BE2C (cell line): Measurements from ENCODE around the gene SAMD10.

ENCODE experiments used
- DNase-seq: peaks from one replicate; pipeline ENCODE4 v3.0.0-alpha.2; 2020
- H3K27me3 ChIP-seq: fragments of 250-450 bp; sonication (Bioruptor Pico); 2 replicates; pipeline ENCODE4 v1.5.1; 2020; ENCODE audit warnings: mild to moderate bottlenecking
- H3K36me3 ChIP-seq: fragments of 250-450 bp; sonication (Bioruptor Pico); 2 replicates; pipeline ENCODE4 v1.5.1; 2020; ENCODE audit warnings: mild to moderate bottlenecking
- H3K4me1 ChIP-seq: fragments of 250-450 bp; sonication (Bioruptor Pico); 2 replicates; pipeline ENCODE4 v1.5.1; 2020
- H3K4me3 ChIP-seq: 2 replicates; pipeline ENCODE4 v1.5.1; 2011; ENCODE audit warnings: low read depth, low read length
- H3K9me3 ChIP-seq: fragments of 250-450 bp; sonication (Bioruptor Pico); 2 replicates; pipeline ENCODE4 v1.5.1; 2020
- TF ChIP-seq, protein P1 (sequence below): IDR thresholded peaks from 2 replicates; pipeline ENCODE4 v1.5.1; 2012; ENCODE audit warnings: mild to moderate bottlenecking, low read depth, low read length

The SAMD10 gene

GRCh38 chr20:63956664-63957003 lies 22.8 kb downstream of the SAMD10 start:
- H3K36me3 ChIP-seq = peaks cover 14% of the 10 kb centered on the region
- no peaks in the 10 kb centered on the region for H3K9me3 ChIP-seq
- no peaks in the 10 kb centered on the region for H3K27me3 ChIP-seq
- H3K4me1 ChIP-seq = peaks cover 12% of the 10 kb centered on the region
- no peak for DNase-seq
- TF ChIP-seq, protein P1, sequence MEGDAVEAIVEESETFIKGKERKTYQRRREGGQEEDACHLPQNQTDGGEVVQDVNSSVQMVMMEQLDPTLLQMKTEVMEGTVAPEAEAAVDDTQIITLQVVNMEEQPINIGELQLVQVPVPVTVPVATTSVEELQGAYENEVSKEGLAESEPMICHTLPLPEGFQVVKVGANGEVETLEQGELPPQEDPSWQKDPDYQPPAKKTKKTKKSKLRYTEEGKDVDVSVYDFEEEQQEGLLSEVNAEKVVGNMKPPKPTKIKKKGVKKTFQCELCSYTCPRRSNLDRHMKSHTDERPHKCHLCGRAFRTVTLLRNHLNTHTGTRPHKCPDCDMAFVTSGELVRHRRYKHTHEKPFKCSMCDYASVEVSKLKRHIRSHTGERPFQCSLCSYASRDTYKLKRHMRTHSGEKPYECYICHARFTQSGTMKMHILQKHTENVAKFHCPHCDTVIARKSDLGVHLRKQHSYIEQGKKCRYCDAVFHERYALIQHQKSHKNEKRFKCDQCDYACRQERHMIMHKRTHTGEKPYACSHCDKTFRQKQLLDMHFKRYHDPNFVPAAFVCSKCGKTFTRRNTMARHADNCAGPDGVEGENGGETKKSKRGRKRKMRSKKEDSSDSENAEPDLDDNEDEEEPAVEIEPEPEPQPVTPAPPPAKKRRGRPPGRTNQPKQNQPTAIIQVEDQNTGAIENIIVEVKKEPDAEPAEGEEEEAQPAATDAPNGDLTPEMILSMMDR = no peak
- peak overlapping the region; percentile 76 for H3K4me3 ChIP-seq

DNA sequence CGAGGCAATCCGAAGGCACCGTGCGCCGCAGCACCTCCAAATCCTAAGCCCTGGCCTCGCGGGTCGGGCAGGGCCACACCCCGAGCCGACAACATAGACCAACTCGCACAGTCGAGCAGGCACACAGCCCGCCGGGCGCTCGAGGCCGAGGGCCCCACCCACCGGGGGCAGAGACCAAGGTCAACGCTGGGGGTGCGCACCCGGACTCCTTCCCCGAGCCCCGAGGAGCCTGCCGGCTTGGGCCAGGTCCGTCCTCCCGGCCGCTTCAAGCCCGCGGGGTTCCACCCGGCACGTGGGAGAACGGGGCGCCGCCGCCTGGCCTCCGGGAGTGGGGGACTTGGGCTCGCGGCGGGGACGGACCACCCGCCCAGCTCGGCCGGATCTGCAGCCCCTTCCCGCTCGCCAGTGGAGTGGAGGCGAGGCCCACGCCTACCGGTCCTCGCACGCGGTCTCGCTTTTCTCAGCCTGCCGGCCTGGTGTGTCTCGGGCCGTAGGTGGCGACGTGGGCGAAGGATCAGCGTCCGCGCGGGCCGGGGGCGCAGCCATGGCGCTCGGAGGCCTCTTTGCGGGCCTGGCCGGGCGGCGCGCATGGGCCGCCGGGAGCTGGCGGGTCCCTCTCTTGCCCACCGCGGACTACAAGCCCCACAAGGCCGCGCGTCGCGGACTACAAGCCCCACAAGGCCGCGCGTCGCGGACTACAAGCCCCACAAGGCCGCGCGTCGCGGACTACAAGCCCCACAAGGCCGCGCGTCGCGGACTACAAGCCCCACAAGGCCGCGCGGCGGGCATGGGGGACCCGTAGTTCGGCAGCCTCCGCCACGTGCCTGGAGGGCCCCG lies 23.4 kb downstream of the SAMD10 start, which contains the start of gene UCKL1:
Gene UCKL1, minus strand, starts transcription at position 590 of the 837 bp plus-strand sequence. Its CDS starts 44 bp downstream, at position 546.
- Histone ChIP-seq H3K4me3 (peak within 1 kb of the TSS; percentile 91), H3K27me3 (no peaks in the 10 kb centered on the region), H3K4me1 (peaks cover 12% of the 10 kb centered on the region), H3K36me3 (peaks cover 11% of the 10 kb centered on the region; the same call in 1 of the 2 replicates), H3K9me3 (no peaks in the 10 kb centered on the region)
- TF ChIP-seq, protein P1 = no peak
- peak; percentile 95 for DNase-seq

GRCh38 chr20:63955281-63955826 lies 24.1 kb downstream of the SAMD10 start:
- peak; percentile 43 for DNase-seq
- peak overlapping the region; percentile 91 for H3K4me3 ChIP-seq
- no peaks in the 10 kb centered on the region for H3K27me3 ChIP-seq
- H3K4me1 ChIP-seq = peaks cover 12% of the 10 kb centered on the region
- TF ChIP-seq, protein P1 = peak; percentile 32
- no peaks in the 10 kb centered on the region for H3K9me3 ChIP-seq
- peaks cover 11% of the 10 kb centered on the region; the same call in 1 of the 2 replicates for H3K36me3 ChIP-seq

- peaks cover 24% of the 10 kb centered on the region for H3K4me1 ChIP-seq
- H3K4me3 ChIP-seq = peak overlapping the region; percentile 91
- peaks cover 2% of the 10 kb centered on the region; the same call in 1 of the 2 replicates for H3K36me3 ChIP-seq
Measured at GRCh38 chr20:63953764-63954429, 25.5 kb downstream of the SAMD10 start.

DNA sequence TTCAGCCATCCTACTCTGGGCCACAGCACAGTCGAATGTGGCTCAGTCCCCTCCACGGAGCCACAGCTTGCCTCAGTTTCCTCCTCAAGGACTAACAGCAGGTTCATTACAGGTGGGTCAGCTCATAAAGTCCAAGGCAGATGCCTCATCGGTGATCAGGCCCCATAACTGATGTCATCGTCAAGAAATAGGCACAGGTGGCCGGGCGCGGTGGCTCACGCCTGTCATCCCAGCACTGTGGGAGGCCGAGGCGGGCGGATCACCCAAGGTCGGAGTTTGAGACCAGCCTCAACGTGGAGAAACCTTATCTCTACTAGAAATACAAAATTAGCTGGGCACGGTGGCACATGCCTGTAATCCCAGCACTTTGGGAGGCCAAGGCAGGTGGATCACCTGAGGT lies 26.7 kb downstream of the SAMD10 start:
- DNase-seq = no peak
- H3K27me3 ChIP-seq = no peaks in the 10 kb centered on the region
- peaks cover 24% of the 10 kb centered on the region for H3K4me1 ChIP-seq
- TF ChIP-seq, protein P1 = no peak
- H3K4me3 ChIP-seq = no peak overlapping the region
- no peaks in the 10 kb centered on the region for H3K9me3 ChIP-seq
- no peaks in the 10 kb centered on the region; the same call in 1 of the 2 replicates for H3K36me3 ChIP-seq

More at GRCh38 chr20:63953764-63954429, 25.5 kb downstream of the SAMD10 start:
- TF ChIP-seq, protein P1 = no peak
- no peaks in the 10 kb centered on the region for H3K9me3 ChIP-seq
- no peak for DNase-seq
- no peaks in the 10 kb centered on the region for H3K27me3 ChIP-seq
